HL-60/S4 (cell line): ENCODE results near the gene GMCL1.
"Not testable (repeated sequence)": the region's sequence is repeated elsewhere in the genome, so short reads cannot be mapped to it uniquely, and the experiment has no call there.

ENCODE experiments used
- in situ Hi-C: fragments of 300-500 bp; cut with MboI; formaldehyde crosslinking; loops from 2 replicates; pipeline ENCODE4 v1.14.3; 2022; ENCODE audit warnings: low sequenced_read_pairs

Gene GMCL1

GRCh38 chr2:69846182-69847067 lies 17.0 kb downstream of the GMCL1 start:
- in situ Hi-C loops: no loop called here

- in situ Hi-C loops: no loop called here
Observed at GRCh38 chr2:69847068-69847828, 17.8 kb downstream of the GMCL1 start.

- in situ Hi-C loops: no loop called here
Observed at GRCh38 chr2:69848186-69848790, 18.8 kb downstream of the GMCL1 start.

- in situ Hi-C loops: no loop called here
Observed at GRCh38 chr2:69858261-69858660, 28.8 kb downstream of the GMCL1 start.

- in situ Hi-C loops: no loop called here
Observed at GRCh38 chr2:69863298-69863697, 33.8 kb downstream of the GMCL1 start.

- in situ Hi-C loops: no loop called here
Observed at GRCh38 chr2:69888451-69888850, 59.0 kb downstream of the GMCL1 start.

- in situ Hi-C loops: no loop called here
Observed at GRCh38 chr2:69889302-69889701, 59.8 kb downstream of the GMCL1 start.

- in situ Hi-C loops: no loop called here
Observed at GRCh38 chr2:69890881-69891280, 61.4 kb downstream of the GMCL1 start.

- in situ Hi-C loops: not testable (repeated sequence)
Observed at GRCh38 chr2:69892838-69893424, 63.5 kb downstream of the GMCL1 start.

GRCh38 chr2:69893684-69894551 lies 64.5 kb downstream of the GMCL1 start, which contains the start of gene SNRNP27:
TSS of gene SNRNP27 (plus strand) at chr2:69893956. CDS start at chr2:69893985, 29 bp downstream.
- in situ Hi-C loops: no loop called here

GRCh38 chr2:69894737-69895136 lies 65.3 kb downstream of the GMCL1 start:
- in situ Hi-C loops: not testable (repeated sequence)

- in situ Hi-C loops: loop anchor here (25.0 kb wide), 2 partner anchors 385 to 735 kb away; partner anchors contain the start of gene SNRPG
Observed at GRCh38 chr2:69902213-69902922, 72.9 kb downstream of the GMCL1 start.

- in situ Hi-C loops: loop anchor here (25.0 kb wide), 2 partner anchors 380 to 730 kb away; partner anchors contain the start of gene SNRPG
Observed at GRCh38 chr2:69907216-69907615, 77.8 kb downstream of the GMCL1 start.

- in situ Hi-C loops: loop anchor here (5.0 to 25.0 kb wide), 4 partner anchors 153 to 725 kb away; partner anchors contain the start of gene SNRPG
Observed at GRCh38 chr2:69911985-69912563, 82.6 kb downstream of the GMCL1 start.

- in situ Hi-C loops: loop anchor here (5.0 to 25.0 kb wide), 4 partner anchors 150 to 723 kb away; partner anchors contain the start of gene SNRPG
Observed at GRCh38 chr2:69914164-69914949, 84.9 kb downstream of the GMCL1 start.

- in situ Hi-C loops: loop anchor here (5.0 to 25.0 kb wide), 4 partner anchors 150 to 722 kb away; partner anchors contain the start of gene SNRPG
Observed at GRCh38 chr2:69914950-69915945, 85.8 kb downstream of the GMCL1 start, which contains the start of gene MXD1. TSS of gene MXD1 (plus strand) at chr2:69915109. CDS start at chr2:69915331, 222 bp downstream.
